ENCODE measurements around the gene CDK5. TPM values are rescaled to one million over a fixed set of nuclear protein-coding genes. Genes with fewer than 3 reads are reported as not detected.

The CDK5 gene
- total and polyA plus RNA-seq, 2 of the 13 experiments (the other 11 are each of a cell fraction or from before 2014, with no cell fraction given): 16.4 to 21.3 TPM

DNA sequence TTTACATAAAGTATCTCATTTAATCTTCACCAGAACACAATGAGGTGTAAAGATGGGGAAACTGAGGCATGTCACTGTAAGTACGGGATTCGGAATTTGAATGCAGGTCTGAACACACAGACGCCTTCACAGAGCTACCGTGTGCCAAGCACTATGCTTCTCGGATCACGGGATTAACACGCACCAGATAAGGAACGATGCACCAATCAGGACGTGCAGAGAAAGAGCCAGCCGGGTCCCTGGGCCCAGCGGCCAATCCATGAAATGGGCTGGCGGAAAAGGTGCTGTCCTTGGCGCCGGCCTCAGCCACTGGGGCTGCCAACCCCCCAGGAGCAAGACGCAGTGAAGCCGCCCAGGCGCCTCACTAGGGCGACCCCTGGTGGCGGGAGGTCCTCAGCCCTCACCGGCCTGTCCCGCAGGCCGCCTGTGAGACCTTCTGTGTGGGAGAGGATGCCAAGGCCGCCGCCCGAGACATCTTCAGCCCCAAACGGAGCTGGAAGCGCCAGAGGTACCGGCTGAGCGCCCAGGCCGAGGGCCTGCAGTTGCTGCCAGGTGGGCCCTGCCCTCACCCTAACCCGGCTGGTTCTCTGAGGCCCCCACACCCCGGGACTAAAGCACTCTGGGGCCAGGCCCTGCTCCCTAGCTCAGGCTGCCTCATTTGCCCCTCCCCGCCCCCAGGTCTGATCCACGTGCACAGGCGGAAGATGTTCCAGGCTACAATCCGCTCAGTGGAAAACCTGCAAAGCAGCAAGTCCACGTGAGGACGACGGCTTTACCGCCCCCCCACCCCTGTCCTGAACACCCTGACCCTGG lies 49.0 kb downstream of the CDK5 start (continued):
- TF ChIP-seq, protein P1, sequence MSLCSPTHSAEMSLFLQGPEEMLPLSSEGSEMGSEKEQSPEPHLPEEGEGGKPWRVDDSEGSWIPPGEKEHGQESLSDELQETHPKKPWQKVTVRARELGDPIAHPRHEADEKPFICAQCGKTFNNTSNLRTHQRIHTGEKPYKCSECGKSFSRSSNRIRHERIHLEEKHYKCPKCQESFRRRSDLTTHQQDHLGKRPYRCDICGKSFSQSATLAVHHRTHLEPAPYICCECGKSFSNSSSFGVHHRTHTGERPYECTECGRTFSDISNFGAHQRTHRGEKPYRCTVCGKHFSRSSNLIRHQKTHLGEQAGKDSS (CRISPR knock-in tag; IDR thresholded peaks at IDR 0.05; ENCODE audit: borderline replicate concordance, low read depth): peak; percentile 23; the same call in 1 of the 2 replicates
- TF ChIP-seq BRD4 (CRISPR knock-in tag; IDR thresholded peaks at IDR 0.05): 0 out of 2 replicates have a peak, but pooled peaks have one; percentile 47
- no peak for TF ChIP-seq TEAD3 (CRISPR knock-in tag; optimal IDR thresholded peaks at IDR 0.05; ENCODE audit: borderline replicate concordance)
- no peak for TF ChIP-seq AGO1 (IDR thresholded peaks at IDR 0.05; ENCODE audit: low read depth, low read length, poor library complexity, severe bottlenecking)
- no peak for TF ChIP-seq ZNF775 (CRISPR knock-in tag; IDR thresholded peaks at IDR 0.05; ENCODE audit: borderline replicate concordance)
- TF ChIP-seq NFIB (CRISPR knock-in tag; IDR thresholded peaks at IDR 0.05; ENCODE audit: borderline replicate concordance): no peak
- TF ChIP-seq ZNF101 (CRISPR knock-in tag; IDR thresholded peaks at IDR 0.05; ENCODE audit: borderline replicate concordance, low read depth): no peak
- no peak for TF ChIP-seq NR2F6 (IDR thresholded peaks at IDR 0.05)
- TF ChIP-seq NR2F6 (CRISPR knock-in tag; IDR thresholded peaks at IDR 0.05): no peak
- peak; percentile 76 for TF ChIP-seq THAP11 (CRISPR knock-in tag; IDR thresholded peaks at IDR 0.05)
- no peak for TF ChIP-seq SETDB1 (CRISPR knock-in tag; IDR thresholded peaks at IDR 0.05; ENCODE audit: borderline replicate concordance)
- peak; percentile 77; the same call in 1 of the 2 replicates for TF ChIP-seq ZNF703 (CRISPR knock-in tag; IDR thresholded peaks at IDR 0.05; ENCODE audit: borderline replicate concordance)
- TF ChIP-seq, protein P2, sequence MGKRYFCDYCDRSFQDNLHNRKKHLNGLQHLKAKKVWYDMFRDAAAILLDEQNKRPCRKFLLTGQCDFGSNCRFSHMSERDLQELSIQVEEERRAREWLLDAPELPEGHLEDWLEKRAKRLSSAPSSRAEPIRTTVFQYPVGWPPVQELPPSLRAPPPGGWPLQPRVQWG (CRISPR knock-in tag; IDR thresholded peaks at IDR 0.05; ENCODE audit: borderline replicate concordance, low read depth): no peak
- no peak for TF ChIP-seq NCOA1 (CRISPR knock-in tag; IDR thresholded peaks at IDR 0.05)
- no peak for TF ChIP-seq ZFYVE20 (CRISPR knock-in tag; IDR thresholded peaks at IDR 0.05; ENCODE audit: borderline replicate concordance, low read depth)
- no peak for TF ChIP-seq FOXP1 (IDR thresholded peaks at IDR 0.05)
- TF ChIP-seq FOXP1 (CRISPR knock-in tag; IDR thresholded peaks at IDR 0.05): no peak
- TF ChIP-seq ZNF746 (CRISPR knock-in tag; IDR thresholded peaks at IDR 0.05): no peak
- no peak for TF ChIP-seq ZNF615 (CRISPR knock-in tag; IDR thresholded peaks at IDR 0.05; ENCODE audit: borderline replicate concordance)
- no peak for TF ChIP-seq U2AF2 (IDR thresholded peaks at IDR 0.05; ENCODE audit: low read depth, low read length)
- no peak for TF ChIP-seq ZIK1 (CRISPR knock-in tag; IDR thresholded peaks at IDR 0.05; ENCODE audit: borderline replicate concordance, low read depth)
- TF ChIP-seq ZNF776 (CRISPR knock-in tag; IDR thresholded peaks at IDR 0.05): no peak
- TF ChIP-seq HIC2 (CRISPR knock-in tag; IDR thresholded peaks at IDR 0.05; ENCODE audit: low read depth): no peak
- TF ChIP-seq ZNF572 (CRISPR knock-in tag; IDR thresholded peaks at IDR 0.05): no peak
- TF ChIP-seq FOXK1 (CRISPR knock-in tag; IDR thresholded peaks at IDR 0.05; ENCODE audit: borderline replicate concordance, low read depth): no peak
- peak; percentile 55; the same call in 1 of the 2 replicates for TF ChIP-seq TMF1 (CRISPR knock-in tag; IDR thresholded peaks at IDR 0.05; ENCODE audit: low read depth)
- TF ChIP-seq, protein P3, sequence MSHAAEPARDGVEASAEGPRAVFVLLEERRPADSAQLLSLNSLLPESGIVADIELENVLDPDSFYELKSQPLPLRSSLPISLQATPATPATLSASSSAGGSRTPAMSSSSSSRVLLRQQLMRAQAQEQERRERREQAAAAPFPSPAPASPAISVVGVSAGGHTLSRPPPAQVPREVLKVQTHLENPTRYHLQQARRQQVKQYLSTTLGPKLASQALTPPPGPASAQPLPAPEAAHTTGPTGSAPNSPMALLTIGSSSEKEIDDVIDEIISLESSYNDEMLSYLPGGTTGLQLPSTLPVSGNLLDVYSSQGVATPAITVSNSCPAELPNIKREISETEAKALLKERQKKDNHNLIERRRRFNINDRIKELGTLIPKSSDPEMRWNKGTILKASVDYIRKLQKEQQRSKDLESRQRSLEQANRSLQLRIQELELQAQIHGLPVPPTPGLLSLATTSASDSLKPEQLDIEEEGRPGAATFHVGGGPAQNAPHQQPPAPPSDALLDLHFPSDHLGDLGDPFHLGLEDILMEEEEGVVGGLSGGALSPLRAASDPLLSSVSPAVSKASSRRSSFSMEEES (CRISPR knock-in tag; IDR thresholded peaks at IDR 0.05): no peak

Data from HepG2 (cell line).